Measurements from ENCODE around the gene MAN1C1.

DNA sequence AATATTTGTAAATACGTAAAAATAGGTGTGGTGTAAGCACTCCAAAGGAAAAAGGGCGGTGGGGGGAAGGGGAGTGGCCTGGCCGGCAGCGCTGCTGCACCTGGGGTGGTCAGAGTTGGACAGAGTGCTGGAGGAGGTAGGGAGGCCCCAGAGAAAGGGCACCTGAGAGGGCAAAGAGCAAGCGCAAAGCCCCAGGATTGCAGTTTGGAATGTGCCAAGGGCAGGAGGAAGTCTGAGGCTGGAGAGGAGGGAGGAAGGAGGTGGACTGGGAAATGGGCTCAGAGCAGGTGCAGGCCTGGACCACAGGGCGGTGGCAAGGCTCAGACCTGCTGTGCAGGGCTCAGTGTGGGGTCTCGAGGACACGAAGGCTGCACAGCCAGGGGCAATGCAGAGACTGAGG is 42.6 kb upstream of the MAN1C1 start:
- TF ChIP-seq, protein P1, sequence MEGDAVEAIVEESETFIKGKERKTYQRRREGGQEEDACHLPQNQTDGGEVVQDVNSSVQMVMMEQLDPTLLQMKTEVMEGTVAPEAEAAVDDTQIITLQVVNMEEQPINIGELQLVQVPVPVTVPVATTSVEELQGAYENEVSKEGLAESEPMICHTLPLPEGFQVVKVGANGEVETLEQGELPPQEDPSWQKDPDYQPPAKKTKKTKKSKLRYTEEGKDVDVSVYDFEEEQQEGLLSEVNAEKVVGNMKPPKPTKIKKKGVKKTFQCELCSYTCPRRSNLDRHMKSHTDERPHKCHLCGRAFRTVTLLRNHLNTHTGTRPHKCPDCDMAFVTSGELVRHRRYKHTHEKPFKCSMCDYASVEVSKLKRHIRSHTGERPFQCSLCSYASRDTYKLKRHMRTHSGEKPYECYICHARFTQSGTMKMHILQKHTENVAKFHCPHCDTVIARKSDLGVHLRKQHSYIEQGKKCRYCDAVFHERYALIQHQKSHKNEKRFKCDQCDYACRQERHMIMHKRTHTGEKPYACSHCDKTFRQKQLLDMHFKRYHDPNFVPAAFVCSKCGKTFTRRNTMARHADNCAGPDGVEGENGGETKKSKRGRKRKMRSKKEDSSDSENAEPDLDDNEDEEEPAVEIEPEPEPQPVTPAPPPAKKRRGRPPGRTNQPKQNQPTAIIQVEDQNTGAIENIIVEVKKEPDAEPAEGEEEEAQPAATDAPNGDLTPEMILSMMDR (IDR thresholded peaks at IDR 0.05; ENCODE audit: extremely low read depth in 1 of 2, insufficient read depth in 1 of 2, low read depth in 1 of 2, low read length in 2 of 2), result no peak
- TF ChIP-seq EZH2 (IDR thresholded peaks at IDR 0.05; ENCODE audit: borderline replicate concordance, low read depth, low read length, severe bottlenecking), result no peak
- TF ChIP-seq POLR2AphosphoS5 (IDR thresholded peaks at IDR 0.05; ENCODE audit: insufficient read depth, low read depth, low read length), result no peak
- TF ChIP-seq POLR2A (IDR thresholded peaks at IDR 0.05; ENCODE audit: low read depth, low read length), result no peak
- no peak for TF ChIP-seq GATA2 (IDR thresholded peaks at IDR 0.05; ENCODE audit: insufficient read depth, insufficient read length, low read depth, low read length)

All from endothelial cell of umbilical vein (primary cell).